ENCODE data around the gene PTPN14. TPM values are rescaled to one million over a fixed set of nuclear protein-coding genes. Genes with fewer than 3 reads are reported as not detected.
A peak's percentile ranks its signal among the peaks of the same experiment; 100 is the strongest.

PTPN14 gene
- polyA plus RNA-seq, 6 donors from 2014 or later, result 0.04 to 0.05 (median 0.04) TPM; not detected in 3

DNA sequence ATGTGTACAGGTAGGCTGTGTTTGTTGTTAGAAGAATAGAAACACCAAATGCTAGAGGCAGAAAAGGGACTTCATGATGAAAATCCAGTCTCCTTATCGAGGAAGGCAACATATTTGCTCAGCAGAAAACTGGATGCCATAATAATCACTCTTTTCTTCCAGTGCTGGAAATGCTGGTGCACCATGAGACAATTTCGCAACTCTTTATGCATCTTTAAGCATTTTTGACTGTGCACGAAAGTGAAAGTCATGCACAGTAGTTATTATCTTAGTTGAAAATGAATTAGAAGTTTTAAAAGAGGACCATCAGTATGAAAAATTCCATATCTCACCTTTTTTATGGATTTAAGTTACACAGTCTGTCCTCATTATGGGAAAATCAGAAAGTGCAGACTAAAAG is 241.4 kb downstream of the PTPN14 start:
- Mint-ChIP-seq H3K27me3 (no peaks in the 10 kb centered on the region), H3K36me3 (peaks cover 3 to 10% of the 10 kb centered on the region in 2 donors), H3K4me3 (no peak overlapping the region), H3K27ac (peak overlapping the region in 1 of 6 donors; percentile 15), H3K9me3 (no peaks in the 10 kb centered on the region), H3K4me1 (peaks cover 13 to 28% (median 26%) of the 10 kb centered on the region in 3 donors)
- DNase-seq (no peak), ATAC-seq (ENCODE audit: low read depth in 2 of 2) (no peak)

DNA sequence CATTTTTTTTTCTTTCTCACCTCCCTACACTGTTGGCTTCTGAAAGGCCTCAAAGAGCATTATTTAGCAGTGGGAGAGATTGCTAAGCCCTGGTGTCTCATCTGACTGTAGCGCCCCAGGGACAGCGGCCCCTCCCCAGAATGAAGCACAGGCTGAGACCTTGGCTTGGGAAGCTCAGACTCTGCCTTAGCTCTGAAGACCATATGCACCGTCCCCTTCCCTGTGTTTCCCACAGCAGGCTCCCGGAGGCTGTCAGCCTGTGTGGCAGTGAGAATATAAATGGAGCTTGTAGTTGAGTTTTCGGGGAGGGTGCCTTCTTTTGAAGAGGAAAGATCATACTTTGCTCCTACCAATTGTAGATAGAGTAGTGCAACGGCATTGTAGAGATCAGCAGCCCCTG is 245.1 kb downstream of the PTPN14 start:
- Mint-ChIP-seq H3K4me1 (peaks cover 25 to 43% (median 31%) of the 10 kb centered on the region in 3 donors), H3K27ac (no peak overlapping the region), H3K36me3 (no peaks in the 10 kb centered on the region), H3K9me3 (no peaks in the 10 kb centered on the region), H3K27me3 (no peaks in the 10 kb centered on the region), H3K4me3 (no peak overlapping the region)
- DNase-seq (no peak), ATAC-seq (ENCODE audit: low read depth in 2 of 2) (no peak)

DNA sequence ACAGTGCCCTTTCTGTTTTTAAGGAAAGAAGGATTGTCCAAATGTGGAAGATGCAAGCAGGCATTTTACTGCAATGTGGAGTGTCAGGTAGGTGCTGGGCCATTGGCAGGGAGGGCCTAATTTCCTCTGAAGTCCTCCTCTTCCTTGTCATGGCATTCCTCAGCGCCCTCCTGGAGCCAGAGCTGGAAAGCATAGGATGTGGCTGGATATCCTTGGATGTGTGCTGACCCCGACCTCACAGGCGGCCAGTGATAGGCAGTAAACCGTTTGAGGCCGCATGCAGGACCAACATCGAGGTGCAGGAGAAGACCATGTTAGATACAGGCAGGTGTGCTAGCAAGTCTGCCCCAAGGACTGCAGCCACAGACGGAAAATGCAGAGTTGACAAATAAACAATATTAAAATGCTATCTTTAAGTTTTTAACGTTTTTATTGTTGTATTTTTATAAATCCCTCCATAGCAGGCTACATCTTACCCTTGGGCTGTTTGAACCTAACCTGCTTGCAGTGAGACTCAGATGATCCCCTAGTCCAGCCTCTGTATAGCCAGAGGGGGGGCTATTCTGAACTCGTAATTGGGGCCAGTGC is 246.1 kb downstream of the PTPN14 start:
- no peaks in the 10 kb centered on the region for H3K9me3 Mint-ChIP-seq
- peaks cover 21 to 37% (median 24%) of the 10 kb centered on the region in 3 donors for H3K4me1 Mint-ChIP-seq
- DNase-seq, result no peak
- no peaks in the 10 kb centered on the region for H3K27me3 Mint-ChIP-seq
- ATAC-seq (ENCODE audit: low read depth in 2 of 2), result no peak
- no peaks in the 10 kb centered on the region for H3K36me3 Mint-ChIP-seq
- peak overlapping the region in 1 of 6 donors; percentile 56 for H3K27ac Mint-ChIP-seq
- no peak overlapping the region for H3K4me3 Mint-ChIP-seq

DNA sequence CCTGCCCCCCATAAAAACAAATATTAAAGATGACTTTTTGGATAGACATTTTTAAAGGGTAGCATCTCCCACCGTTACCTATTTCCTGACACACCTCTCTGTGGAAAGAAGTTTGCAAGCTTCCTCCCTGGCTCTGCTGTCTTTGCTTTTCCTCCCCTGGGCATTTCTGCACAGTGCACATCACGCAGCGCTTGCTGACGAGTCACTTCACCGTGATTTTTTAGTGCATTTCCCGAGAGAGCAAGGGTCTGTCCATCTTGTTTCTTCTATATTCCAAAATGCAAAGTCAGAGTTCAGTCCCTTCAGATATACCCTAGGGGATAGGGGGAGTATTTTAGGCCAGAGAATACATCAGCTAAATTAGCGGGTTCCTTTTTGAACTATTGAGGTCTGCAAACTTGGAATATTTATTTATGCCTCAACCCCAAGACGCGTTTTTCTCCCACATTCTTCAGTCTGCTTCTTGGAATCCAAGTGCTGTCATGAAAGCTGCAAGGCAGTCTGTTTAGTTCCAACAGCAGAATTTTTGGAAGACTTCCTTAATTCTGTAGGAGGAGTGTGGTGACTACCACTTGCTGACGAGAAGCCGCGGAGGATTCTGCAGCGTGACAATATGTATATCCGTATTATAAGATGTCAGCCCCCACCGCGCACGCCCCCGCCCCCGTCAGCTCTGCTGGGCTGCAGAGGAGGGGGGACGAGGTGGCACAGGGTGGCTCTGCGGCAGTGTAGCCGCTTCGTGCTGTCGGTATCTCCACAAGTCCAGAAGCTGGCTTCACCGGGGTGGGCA is 248.1 kb downstream of the PTPN14 start:
- Mint-ChIP-seq H3K36me3 (no peaks in the 10 kb centered on the region), H3K4me3 (peak overlapping the region in 1 of 8 donors; percentile 12), H3K27ac (peak overlapping the region in 2 of 6 donors; percentile 10 to 60), H3K27me3 (no peaks in the 10 kb centered on the region), H3K4me1 (peaks cover 15 to 18% (median 18%) of the 10 kb centered on the region in 3 donors), H3K9me3 (no peaks in the 10 kb centered on the region)
- DNase-seq (no peak), ATAC-seq (ENCODE audit: low read depth in 2 of 2) (no peak)

DNA sequence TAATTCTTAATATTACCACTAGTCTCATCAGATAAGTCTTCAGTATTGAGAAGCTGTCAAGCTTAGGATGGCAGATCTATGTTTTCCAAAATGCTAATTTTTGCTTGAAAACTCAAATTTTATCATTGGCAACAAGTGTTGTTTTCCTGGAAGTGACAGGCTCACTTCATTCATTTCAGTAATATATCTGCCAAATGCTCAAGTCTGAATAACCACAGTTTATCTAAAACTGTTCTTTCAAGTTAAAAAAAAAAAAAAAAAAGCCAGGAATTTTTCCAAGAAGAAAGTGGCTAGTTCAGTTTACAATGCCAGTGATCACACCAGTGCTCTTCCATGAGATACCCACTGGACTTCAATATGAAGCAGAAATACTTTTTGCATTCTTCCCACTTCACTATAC is 249.9 kb downstream of the PTPN14 start:
- Mint-ChIP-seq H3K9me3 (no peaks in the 10 kb centered on the region), H3K27me3 (no peaks in the 10 kb centered on the region), H3K4me3 (no peak overlapping the region), H3K4me1 (peaks cover 11 to 18% (median 16%) of the 10 kb centered on the region in 3 donors), H3K27ac (no peak overlapping the region), H3K36me3 (peaks cover 0 to 5% of the 10 kb centered on the region in 2 donors)
- no peak for DNase-seq
- no peak for ATAC-seq (ENCODE audit: low read depth in 2 of 2)

DNA sequence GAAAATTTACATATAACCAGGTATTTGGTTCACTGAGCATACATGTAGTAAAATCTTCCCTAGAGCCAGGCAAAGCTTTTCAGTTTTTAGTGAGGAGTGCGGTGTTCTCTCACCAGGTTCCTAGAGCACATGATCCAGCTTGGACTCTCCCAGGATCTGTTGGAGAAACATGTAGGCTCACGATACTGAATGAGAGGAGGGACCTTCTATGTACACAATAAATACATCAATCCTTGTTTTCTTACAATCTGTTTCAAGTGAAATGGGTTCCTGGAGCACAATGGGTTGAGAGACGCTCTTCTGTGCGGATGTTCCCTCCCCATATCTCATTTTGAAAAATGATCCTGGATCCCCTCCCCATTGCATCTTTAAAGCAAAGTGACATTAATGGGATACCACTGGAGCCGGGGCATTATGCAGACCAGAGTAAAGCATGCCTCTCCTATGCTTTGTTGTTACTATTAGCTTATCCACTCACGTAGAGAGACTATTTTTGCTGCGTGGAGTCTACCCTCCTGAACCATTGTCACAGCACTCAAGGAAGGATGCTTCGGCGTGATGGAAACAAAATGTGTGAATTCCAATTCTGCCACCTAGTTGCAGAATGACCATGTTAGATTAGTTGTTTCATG is 251.1 kb downstream of the PTPN14 start:
- ATAC-seq (ENCODE audit: low read depth in 2 of 2), result no peak
- Mint-ChIP-seq H3K4me3 (no peak overlapping the region), H3K27ac (no peak overlapping the region)

More for the DNA sequence above, 251.1 kb downstream of the PTPN14 start:
- Mint-ChIP-seq H3K27me3 (no peaks in the 10 kb centered on the region), H3K36me3 (peaks cover 0 to 5% of the 10 kb centered on the region in 2 donors), H3K4me1 (peaks cover 8 to 24% (median 19%) of the 10 kb centered on the region in 3 donors), H3K9me3 (no peaks in the 10 kb centered on the region)
- no peak for DNase-seq

Other genes with a start within 250 kb of the PTPN14 start
- gene CENPF, start 51.6 kb upstream of the PTPN14 start, polyA plus RNA-seq (ENCODE audit: low read depth in 6 of 6), result under 1 TPM in 4 of 6 donors, not detected in 2; 0.18 to 0.64 (median 0.38) TPM

All from naive B cell (primary cell).